A673 (cell line): Measurements from ENCODE around the gene VPS37B.

Experiments
- CTCF ChIP-seq: fragments of 300-800, 200-600 bp; sonication (generic); conservative IDR thresholded peaks from 2 replicates; pipeline ENCODE4 v1.5.1; 2017; ENCODE audit warnings: low read depth, mild to moderate bottlenecking, antibody characterized with exemption, low read length, moderate library complexity, mixed read lengths
- EZH2 ChIP-seq: fragments of 200-600 bp; sonication (generic); IDR thresholded peaks from 2 replicates; pipeline ENCODE4 v1.6.1; 2017; ENCODE audit warnings: borderline replicate concordance, low read depth, mild to moderate bottlenecking, mixed read lengths, antibody characterized with exemption, low read length; ENCODE audit not compliant: poor library complexity, severe bottlenecking

- TF ChIP-seq EZH2 (no peak), CTCF (no peak)
These were observed 43.2 kb upstream of the VPS37B start for GRCh38 chr12:122939125-122939524.
